Thymus (tissue), 11 donors: ENCODE data around the gene TAS2R50. TPM values are rescaled to one million over a fixed set of nuclear protein-coding genes. Genes with fewer than 3 reads are reported as not detected.

Experiments
- DNase-seq, 9 donors: peaks; one replicate each; pipeline ENCODE4 v3.0.0-alpha.2; 2013; ENCODE audit warnings: low spot score in 9 of 9, low read depth in 6 of 9, missing footprints in 1 of 9
- H3K27ac ChIP-seq, 2 donors: one replicate each; pipeline ENCODE4 v1.5.1; 2013; ENCODE audit warnings: control low read depth in 1 of 2, low read depth in 1 of 2, low read length in 1 of 2, mild to moderate bottlenecking in 1 of 2, moderate library complexity in 1 of 2
- H3K27me3 ChIP-seq, 2 donors: one replicate each; pipeline ENCODE4 v1.5.1; 2013; ENCODE audit warnings: low read length in 1 of 2; ENCODE audit not compliant: control insufficient read depth in 2 of 2, insufficient read depth in 1 of 2
- H3K36me3 ChIP-seq, 2 donors: one replicate each; pipeline ENCODE4 v1.5.1; 2013; ENCODE audit warnings: low read length in 1 of 2, mild to moderate bottlenecking in 1 of 2, moderate library complexity in 1 of 2; ENCODE audit not compliant: control insufficient read depth in 2 of 2, insufficient read depth in 2 of 2
- H3K4me1 ChIP-seq, 2 donors: one replicate each; pipeline ENCODE4 v1.5.1; 2013; ENCODE audit warnings: low read length in 2 of 2; ENCODE audit not compliant: control insufficient read depth in 2 of 2, insufficient read depth in 2 of 2
- H3K4me3 ChIP-seq, 2 donors: one replicate each; pipeline ENCODE4 v1.5.1; 2013; ENCODE audit warnings: low read length in 2 of 2, control low read depth in 1 of 2, mild to moderate bottlenecking in 1 of 2
- H3K9me3 ChIP-seq, 2 donors: one replicate each; pipeline ENCODE4 v1.5.1; 2013; ENCODE audit warnings: low read length in 1 of 2, mild to moderate bottlenecking in 1 of 2; ENCODE audit not compliant: control insufficient read depth in 2 of 2, insufficient read depth in 1 of 2
- WGBS: extraction: QIAGEN DNeasy Blood & Tissue Kit; methylation state at CpG from one replicate; pipeline ENCODE4 v1.1.7; 2013; 5-methylcytosine and 5-hydroxymethylcytosine counted together
- polyA plus RNA-seq: library from polyadenylated mRNA; stranded (reverse); fragments of 200-250 nt; gene quantifications from one replicate; pipeline ENCODE4 v1.2.3, GENCODE V29; 2013
- total RNA-seq: library from RNA; stranded (reverse); fragments of 120-200 nt; gene quantifications from one replicate; pipeline ENCODE4 v1.2.4, GENCODE V29; 2013
- donor health status: healthy.

The TAS2R50 gene
- total and polyA plus RNA-seq, 2 donors, result 0.47 TPM; not detected in 1

DNA sequence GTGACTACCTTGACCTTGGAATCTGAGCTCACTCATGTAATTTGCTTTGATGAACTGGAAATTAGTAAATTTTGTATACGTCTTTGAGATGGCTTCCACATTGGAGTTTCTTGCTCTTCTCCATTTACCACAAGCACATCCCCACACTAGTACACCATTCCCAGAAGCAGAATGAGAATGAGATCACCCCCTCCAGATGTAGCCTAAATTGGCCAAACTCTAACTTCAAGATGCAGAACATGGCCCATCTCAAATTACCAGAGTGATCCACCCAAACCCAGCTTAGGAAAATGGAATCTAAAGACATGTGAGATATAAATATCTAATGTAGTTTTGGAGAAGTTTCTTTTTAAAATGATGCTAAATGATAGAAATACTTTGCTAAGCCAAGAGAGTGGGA is 20.9 kb upstream of the TAS2R50 start:
- H3K4me1 ChIP-seq, result no peaks in the 10 kb centered on the region
- no peak overlapping the region for H3K4me3 ChIP-seq
- H3K36me3 ChIP-seq, result no peaks in the 10 kb centered on the region
- no peak overlapping the region for H3K27ac ChIP-seq
- H3K9me3 ChIP-seq, result no peaks in the 10 kb centered on the region
- no peaks in the 10 kb centered on the region for H3K27me3 ChIP-seq
- 99% methylated on average over 1 of the region's 1 CpG for WGBS
- no peak for DNase-seq

DNA sequence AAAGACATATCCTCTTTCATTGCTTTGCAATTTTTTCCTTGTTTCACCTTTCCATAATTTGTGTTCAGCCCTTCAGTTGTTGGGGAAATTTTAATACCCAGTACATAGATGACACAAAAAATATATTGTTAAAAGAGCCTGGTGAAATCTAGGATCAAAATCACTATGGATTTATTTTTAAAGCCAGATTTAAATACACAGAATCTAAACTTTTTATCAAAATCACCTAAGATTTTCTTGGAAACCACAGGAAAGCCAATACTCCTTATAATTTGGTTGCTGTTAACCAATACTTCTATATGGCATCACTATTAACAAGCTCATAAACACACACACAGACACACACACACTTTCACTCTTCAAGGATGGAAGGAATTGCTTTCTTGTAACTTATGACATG is 11.5 kb upstream of the TAS2R50 start, which contains the start of gene TAS2R20:
Gene TAS2R20, minus strand, starts transcription at position 101 of the 400 bp plus-strand sequence. CDS start 429 bp downstream, outside the sequence.
- no peak for DNase-seq
- Histone ChIP-seq H3K4me3 (no peak within 1 kb of the TSS), H3K4me1 (no peaks in the 10 kb centered on the region), H3K9me3 (no peaks in the 10 kb centered on the region), H3K36me3 (no peaks in the 10 kb centered on the region), H3K27ac (no peak within 1 kb of the TSS), H3K27me3 (no peaks in the 10 kb centered on the region)

- Histone ChIP-seq H3K27ac (no peak overlapping the region), H3K36me3 (peaks cover 0 to 3% of the 10 kb centered on the region in 2 donors), H3K4me1 (no peaks in the 10 kb centered on the region), H3K9me3 (no peaks in the 10 kb centered on the region), H3K4me3 (no peak overlapping the region), H3K27me3 (no peaks in the 10 kb centered on the region)
- DNase-seq, result no peak
- 98% methylated on average over 3 of the region's 3 CpGs for WGBS
These were observed 7.6 kb upstream of the TAS2R50 start for GRCh38 chr12:10994307-10994706.

DNA sequence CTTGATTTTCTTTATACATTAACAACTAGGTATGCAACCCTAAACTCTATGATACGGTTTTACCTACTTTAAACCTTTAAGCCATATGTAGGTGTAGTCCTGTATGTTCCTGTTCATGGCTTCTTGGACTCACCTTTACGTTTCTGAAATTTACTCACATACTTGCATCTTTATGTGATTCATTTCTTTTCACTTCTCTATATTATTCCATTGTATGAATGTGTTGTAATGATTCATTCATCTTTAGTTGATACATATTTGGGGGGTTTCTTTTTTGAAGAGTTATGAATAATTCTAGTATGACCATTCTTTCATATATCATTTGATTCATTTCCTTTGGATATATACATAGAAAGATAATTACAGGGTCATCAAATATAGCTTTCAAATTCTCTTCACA is 2.4 kb upstream of the TAS2R50 start:
- Histone ChIP-seq H3K4me1 (no peaks in the 10 kb centered on the region), H3K9me3 (no peaks in the 10 kb centered on the region), H3K4me3 (no peak overlapping the region), H3K36me3 (peaks cover 0 to 3% of the 10 kb centered on the region in 2 donors), H3K27me3 (peaks cover 0 to 10% of the 10 kb centered on the region in 2 donors), H3K27ac (no peak overlapping the region)
- WGBS, result 98% methylated on average over 2 of the region's 2 CpGs
- DNase-seq, result no peak

- Histone ChIP-seq H3K4me1 (peaks cover 0 to 6% of the 10 kb centered on the region in 2 donors), H3K27ac (no peak overlapping the region), H3K36me3 (no peaks in the 10 kb centered on the region), H3K27me3 (peaks cover 24 to 32% of the 10 kb centered on the region in 2 donors), H3K9me3 (no peaks in the 10 kb centered on the region), H3K4me3 (no peak overlapping the region)
- DNase-seq, result peak; percentile 42 to 94 (median 71)
- 48% methylated on average over 5 of the region's 5 CpGs for WGBS
These were observed 4.5 kb downstream of the TAS2R50 start for GRCh38 chr12:10982244-10982643.

DNA sequence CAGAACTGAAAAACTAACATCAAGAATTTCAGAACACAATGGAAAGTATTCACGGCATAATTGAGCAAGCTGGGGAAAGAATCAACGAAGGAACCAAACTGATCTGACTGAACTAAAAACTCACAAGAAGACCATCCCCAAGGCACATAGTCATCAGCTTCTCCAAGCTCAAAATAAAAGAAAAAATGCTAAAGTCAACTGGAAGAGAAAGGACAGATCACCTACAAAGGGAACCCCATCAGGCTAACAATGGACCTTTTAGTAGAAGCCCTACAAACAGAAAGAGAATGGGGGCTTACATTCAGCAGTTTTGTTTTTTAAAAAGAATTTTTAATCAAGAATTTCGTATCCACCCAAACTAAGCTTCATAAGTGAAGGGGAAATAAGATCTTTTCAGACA is 11.7 kb downstream of the TAS2R50 start:
- DNase-seq, result no peak
- H3K36me3 ChIP-seq, result no peaks in the 10 kb centered on the region
- no peak overlapping the region for H3K4me3 ChIP-seq
- WGBS, result 98% methylated on average over 3 of the region's 3 CpGs
- peaks cover 3 to 11% of the 10 kb centered on the region in 2 donors for H3K27me3 ChIP-seq
- no peaks in the 10 kb centered on the region for H3K9me3 ChIP-seq
- H3K4me1 ChIP-seq, result no peaks in the 10 kb centered on the region
- no peak overlapping the region for H3K27ac ChIP-seq

- Histone ChIP-seq H3K9me3 (peaks cover 0 to 4% of the 10 kb centered on the region in 2 donors), H3K36me3 (no peaks in the 10 kb centered on the region), H3K4me1 (no peaks in the 10 kb centered on the region), H3K27ac (peak overlapping the region in 1 of 2 donors; percentile 12), H3K27me3 (no peaks in the 10 kb centered on the region), H3K4me3 (no peak overlapping the region)
- WGBS, result 95% methylated on average over 15 of the region's 15 CpGs
- no peak for DNase-seq
These were observed 17.8 kb downstream of the TAS2R50 start for GRCh38 chr12:10968765-10969456.

DNA sequence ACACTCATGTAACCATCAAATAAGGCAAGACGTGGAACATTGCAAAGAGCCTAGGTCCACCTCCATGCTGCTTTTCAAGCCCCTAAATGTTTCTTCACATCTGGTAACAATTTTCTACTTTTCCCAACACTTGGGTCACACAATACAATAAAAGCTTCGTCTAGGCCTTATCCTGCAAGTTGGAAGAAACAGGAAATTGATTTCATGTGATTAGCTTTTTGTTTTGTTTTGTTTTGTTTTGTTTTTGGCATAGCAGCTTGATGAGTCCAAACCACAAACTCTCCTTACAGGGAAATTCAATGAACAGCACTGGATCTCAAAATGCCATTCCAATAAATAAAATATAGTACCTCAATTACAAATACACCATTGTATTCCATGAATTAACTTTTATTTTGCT is 19.3 kb downstream of the TAS2R50 start:
- Histone ChIP-seq H3K27me3 (no peaks in the 10 kb centered on the region), H3K4me1 (no peaks in the 10 kb centered on the region), H3K9me3 (peaks cover 0 to 4% of the 10 kb centered on the region in 2 donors), H3K27ac (no peak overlapping the region), H3K36me3 (no peaks in the 10 kb centered on the region), H3K4me3 (no peak overlapping the region)
- 96% methylated on average over 2 of the region's 2 CpGs for WGBS
- no peak for DNase-seq

- H3K4me1 ChIP-seq, result no peaks in the 10 kb centered on the region
- H3K27me3 ChIP-seq, result no peaks in the 10 kb centered on the region
- H3K27ac ChIP-seq, result no peak overlapping the region
- peaks cover 0 to 4% of the 10 kb centered on the region in 2 donors for H3K9me3 ChIP-seq
- H3K36me3 ChIP-seq, result no peaks in the 10 kb centered on the region
- DNase-seq, result no peak
- no peak overlapping the region for H3K4me3 ChIP-seq
These were observed 20.4 kb downstream of the TAS2R50 start for GRCh38 chr12:10966314-10966713.
